PC-3 (cell line): Measurements from ENCODE around the gene TREML4. TPM values are rescaled to one million over a fixed set of nuclear protein-coding genes. Genes with fewer than 3 reads are reported as not detected.
"Not testable (repeated sequence)": the region's sequence is repeated elsewhere in the genome, so short reads cannot be mapped to it uniquely, and the experiment has no call there.

Experiments used
- ATAC-seq: fragments of 200-7000 bp; cut with Tn5 transposase; 2 replicates; pipeline ENCODE4 v1.9.1; 2020; ENCODE audit warnings: mild to moderate bottlenecking, moderate library complexity
- BruUV-seq: library from RNA; stranded (reverse); fragments of 400-500 nt; replicated peaks from 2 replicates; lab custom pipeline; 2021; lab: Mats Ljungman, UMichigan
- CTCF ChIA-PET: fragments of 300-600 bp; sonication (Branson Sonifier 250); formaldehyde crosslinking; loops from one replicate; lab custom pipeline; 2022; ENCODE audit warnings: antibody characterized with exemption; lab: Charles Lee
- POLR2A ChIA-PET: fragments of 300-600 bp; sonication (Branson Sonifier 250); formaldehyde crosslinking; loops from one replicate; lab custom pipeline; 2022; ENCODE audit warnings: antibody characterized with exemption; ENCODE audit not compliant: unreplicated experiment; lab: Charles Lee
- DNase-seq: peaks from one replicate; pipeline ENCODE4 v3.0.0-alpha.2; 2015
- H2AFZ ChIP-seq: fragments of 300-600 bp; sonication (generic); 2 replicates; pipeline ENCODE4 v1.6.0; 2016; ENCODE audit warnings: antibody characterized with exemption, low read length
- H3F3A ChIP-seq: fragments of 300-600 bp; sonication (generic); one replicate; pipeline ENCODE4 v1.6.0; 2017; ENCODE audit warnings: antibody characterized with exemption, low read length, control low read depth, mild to moderate bottlenecking; ENCODE audit not compliant: unreplicated experiment
- H3K27ac ChIP-seq: fragments of 300-600 bp; sonication (generic); 2 replicates; pipeline ENCODE4 v1.5.1; 2016; ENCODE audit warnings: mild to moderate bottlenecking, low read length
- H3K27me3 ChIP-seq: fragments of 300-600 bp; sonication (generic); 2 replicates; pipeline ENCODE4 v1.6.1; 2016; ENCODE audit warnings: low read length, mixed read lengths
- H3K36me3 ChIP-seq: fragments of 300-600 bp; sonication (generic); 2 replicates; pipeline ENCODE4 v1.6.1; 2016; ENCODE audit warnings: low read depth, mixed run types, low read length, mixed read lengths
- H3K4me1 ChIP-seq: fragments of 300-600 bp; sonication (generic); 2 replicates; pipeline ENCODE4 v1.5.1; 2016; ENCODE audit warnings: low read length; ENCODE audit not compliant: insufficient read depth
- H3K4me2 ChIP-seq: fragments of 300-600 bp; sonication (generic); 2 replicates; pipeline ENCODE4 v1.6.0; 2016; ENCODE audit warnings: low read length
- H3K4me3 ChIP-seq: fragments of 300-600 bp; sonication (generic); 2 replicates; pipeline ENCODE4 v1.5.1; 2016; ENCODE audit warnings: mild to moderate bottlenecking, low read length, mixed read lengths
- H3K79me2 ChIP-seq: fragments of 300-600 bp; sonication (generic); 2 replicates; pipeline ENCODE4 v1.6.1; 2017; ENCODE audit warnings: low read length, mixed read lengths
- H3K9ac ChIP-seq: fragments of 300-600 bp; sonication (generic); 2 replicates; pipeline ENCODE4 v1.6.0; 2016; ENCODE audit warnings: mild to moderate bottlenecking, low read length
- H3K9me2 ChIP-seq: fragments of 300-600 bp; sonication (generic); replicated peaks from 2 replicates; pipeline ENCODE4 v1.6.1; 2016; ENCODE audit warnings: mixed run types, low read length, mixed read lengths
- H3K9me3 ChIP-seq: fragments of 300-600 bp; sonication (generic); 2 replicates; pipeline ENCODE4 v1.6.1; 2016; ENCODE audit warnings: low read length, mixed read lengths
- H4K20me1 ChIP-seq: fragments of 300-600 bp; sonication (generic); 2 replicates; pipeline ENCODE4 v1.6.1; 2016; ENCODE audit warnings: low read length, mixed read lengths
- EZH2 ChIP-seq: fragments of 300-600 bp; sonication (generic); IDR thresholded peaks from one replicate; pipeline ENCODE4 v1.6.1; 2017; ENCODE audit warnings: antibody characterized with exemption, mild to moderate bottlenecking, low read length; ENCODE audit not compliant: unreplicated experiment
- EZH2phosphoT487 ChIP-seq: fragments of 300-600 bp; sonication (generic); IDR thresholded peaks from 2 replicates; pipeline ENCODE4 v1.6.1; 2018; ENCODE audit warnings: mild to moderate bottlenecking, antibody characterized with exemption, low read length, borderline replicate concordance
- intact Hi-C: fragments of 100-400 bp; cut with micrococcal nuclease; formaldehyde crosslinking; loops from 2 replicates; pipeline ENCODE4 v1.9.0; 2023
- total RNA-seq: library from RNA; depleted of rRNA; stranded (reverse); fragments of >200 nt; gene quantifications from 2 replicates; pipeline ENCODE4 v1.2.3, GENCODE V29; 2014
- TF ChIP-seq, protein P1 (sequence below): fragments of 300-600 bp; sonication (generic); conservative IDR thresholded peaks from 2 replicates; pipeline ENCODE4 v1.5.1; 2017; ENCODE audit warnings: antibody characterized with exemption, low read depth, mild to moderate bottlenecking, low read length

The TREML4 gene
- total RNA-seq, 1 experiment from 2014 or later: not detected

GRCh38 chr6:41187924-41188886 is 39.9 kb upstream of the TREML4 start:
- DNase-seq (no peak), ATAC-seq (no peak)
- Histone ChIP-seq H3K27ac (no peak overlapping the region), H3K27me3 (peaks cover 31% of the 10 kb centered on the region), H3K9me3 (no peaks in the 10 kb centered on the region), H3F3A (no peaks in the 10 kb centered on the region), H2AFZ (no peak overlapping the region), H3K36me3 (no peaks in the 10 kb centered on the region), H3K9ac (no peak overlapping the region), H4K20me1 (no peaks in the 10 kb centered on the region), H3K4me2 (no peak overlapping the region), H3K79me2 (no peaks in the 10 kb centered on the region), H3K4me3 (no peak overlapping the region), H3K9me2 (no peaks in the 10 kb centered on the region), H3K4me1 (no peaks in the 10 kb centered on the region)
- POLR2A ChIA-PET: no interaction called here
- intact Hi-C loops: no loop called here
- CTCF ChIA-PET: interaction anchor here (0.6 kb wide), 1 partner anchor 525 kb away, joined by 4 read pairs; no protein-coding TSS in a partner anchor
- BruUV-seq: no TSS peak
- no peak for TF ChIP-seq EZH2phosphoT487

DNA sequence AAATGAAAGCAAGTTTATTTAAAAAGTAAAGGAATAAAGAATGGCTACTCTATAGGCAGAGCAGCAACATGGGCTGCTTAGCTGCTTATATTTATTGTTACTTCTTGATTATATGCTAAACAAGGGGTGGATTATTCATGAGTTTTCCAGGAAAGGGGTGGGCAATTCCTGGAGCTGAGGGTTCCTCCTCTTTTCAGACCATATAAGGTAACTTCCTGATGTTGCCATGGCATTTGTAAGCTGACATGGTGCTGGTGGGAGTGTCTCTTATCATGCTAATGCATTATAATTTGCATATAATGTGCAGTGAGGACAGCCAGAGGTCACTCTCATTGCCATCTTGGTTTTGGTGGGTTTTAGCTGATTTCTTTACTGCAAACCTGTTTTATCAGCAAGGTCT is 39.1 kb upstream of the TREML4 start:
- H3F3A ChIP-seq, H3K4me3 ChIP-seq, H3K4me2 ChIP-seq, H3K36me3 ChIP-seq, ATAC-seq, BruUV-seq, H3K9ac ChIP-seq, POLR2A ChIA-PET, CTCF ChIA-PET, DNase-seq, H4K20me1 ChIP-seq, H3K9me3 ChIP-seq, H3K27ac ChIP-seq, H3K79me2 ChIP-seq, H3K9me2 ChIP-seq, H3K4me1 ChIP-seq, H2AFZ ChIP-seq, intact Hi-C loops: not testable (repeated sequence)
- peaks cover 31% of the 10 kb centered on the region for H3K27me3 ChIP-seq

- Histone ChIP-seq H3F3A (no peaks in the 10 kb centered on the region), H4K20me1 (no peaks in the 10 kb centered on the region), H3K9me3 (no peaks in the 10 kb centered on the region), H3K27me3 (peaks cover 35% of the 10 kb centered on the region), H3K4me3 (no peak overlapping the region), H3K4me1 (no peaks in the 10 kb centered on the region), H3K36me3 (no peaks in the 10 kb centered on the region), H3K4me2 (no peak overlapping the region), H3K27ac (no peak overlapping the region), H3K9me2 (no peaks in the 10 kb centered on the region), H2AFZ (no peak overlapping the region), H3K79me2 (no peaks in the 10 kb centered on the region), H3K9ac (no peak overlapping the region)
- ChIA-PET POLR2A (no interaction called here), CTCF (no interaction called here)
- DNase-seq (no peak), ATAC-seq (no peak)
- intact Hi-C loops: no loop called here
- TF ChIP-seq, protein P1, sequence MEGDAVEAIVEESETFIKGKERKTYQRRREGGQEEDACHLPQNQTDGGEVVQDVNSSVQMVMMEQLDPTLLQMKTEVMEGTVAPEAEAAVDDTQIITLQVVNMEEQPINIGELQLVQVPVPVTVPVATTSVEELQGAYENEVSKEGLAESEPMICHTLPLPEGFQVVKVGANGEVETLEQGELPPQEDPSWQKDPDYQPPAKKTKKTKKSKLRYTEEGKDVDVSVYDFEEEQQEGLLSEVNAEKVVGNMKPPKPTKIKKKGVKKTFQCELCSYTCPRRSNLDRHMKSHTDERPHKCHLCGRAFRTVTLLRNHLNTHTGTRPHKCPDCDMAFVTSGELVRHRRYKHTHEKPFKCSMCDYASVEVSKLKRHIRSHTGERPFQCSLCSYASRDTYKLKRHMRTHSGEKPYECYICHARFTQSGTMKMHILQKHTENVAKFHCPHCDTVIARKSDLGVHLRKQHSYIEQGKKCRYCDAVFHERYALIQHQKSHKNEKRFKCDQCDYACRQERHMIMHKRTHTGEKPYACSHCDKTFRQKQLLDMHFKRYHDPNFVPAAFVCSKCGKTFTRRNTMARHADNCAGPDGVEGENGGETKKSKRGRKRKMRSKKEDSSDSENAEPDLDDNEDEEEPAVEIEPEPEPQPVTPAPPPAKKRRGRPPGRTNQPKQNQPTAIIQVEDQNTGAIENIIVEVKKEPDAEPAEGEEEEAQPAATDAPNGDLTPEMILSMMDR: no peak
- TF ChIP-seq EZH2 (no peak), EZH2phosphoT487 (no peak)
- BruUV-seq: no TSS peak
Observed at GRCh38 chr6:41189967-41190366, 38.2 kb upstream of the TREML4 start.
